GM23248 (cell line): ENCODE results near the gene UPB1. TPM values are rescaled to one million over a fixed set of nuclear protein-coding genes. Genes with fewer than 3 reads are reported as not detected.
"Not testable (repeated sequence)": the region's sequence is repeated elsewhere in the genome, so short reads cannot be mapped to it uniquely, and the experiment has no call there.

Source experiments
- DNase-seq: peaks from one replicate; pipeline ENCODE4 v3.0.0-alpha.2; 2015
- H2AFZ ChIP-seq: fragments of 200-600 bp; sonication (generic); 2 replicates; pipeline ENCODE4 v1.6.1; 2016; ENCODE audit warnings: antibody characterized with exemption
- H3F3A ChIP-seq: fragments of 200-600 bp; sonication (generic); 2 replicates; pipeline ENCODE4 v1.6.1; 2016; ENCODE audit warnings: mild to moderate bottlenecking, antibody characterized with exemption, mixed run types; ENCODE audit not compliant: insufficient read depth
- H3K27ac ChIP-seq: fragments of 200-600 bp; sonication (generic); 2 replicates; pipeline ENCODE4 v1.5.1; 2016; ENCODE audit warnings: mild to moderate bottlenecking
- H3K27me3 ChIP-seq: fragments of 200-600 bp; sonication (generic); replicated peaks from 2 replicates; pipeline ENCODE4 v1.6.1; 2016; ENCODE audit warnings: mild to moderate bottlenecking; ENCODE audit not compliant: insufficient read depth
- H3K36me3 ChIP-seq: fragments of 200-600 bp; sonication (generic); 2 replicates; pipeline ENCODE4 v1.6.1; 2016; ENCODE audit warnings: low read depth, mild to moderate bottlenecking
- H3K4me1 ChIP-seq: fragments of 200-600 bp; sonication (generic); 2 replicates; pipeline ENCODE4 v1.6.1; 2016; ENCODE audit warnings: mild to moderate bottlenecking; ENCODE audit not compliant: insufficient read depth
- H3K4me2 ChIP-seq: fragments of 200-600 bp; sonication (generic); one replicate; pipeline ENCODE4 v1.6.1; 2016; ENCODE audit warnings: mild to moderate bottlenecking; ENCODE audit not compliant: unreplicated experiment
- H3K4me3 ChIP-seq: fragments of 200-600 bp; sonication (generic); 2 replicates; pipeline ENCODE4 v1.5.1; 2016; ENCODE audit warnings: mild to moderate bottlenecking
- H3K79me2 ChIP-seq: fragments of 200-600 bp; sonication (generic); 2 replicates; pipeline ENCODE4 v1.6.1; 2016; ENCODE audit warnings: mild to moderate bottlenecking; ENCODE audit not compliant: insufficient read depth
- H3K9ac ChIP-seq: fragments of 200-600 bp; sonication (generic); 2 replicates; pipeline ENCODE4 v1.6.1; 2016; ENCODE audit warnings: mild to moderate bottlenecking
- H3K9me2 ChIP-seq: fragments of 200-600 bp; sonication (generic); 2 replicates; pipeline ENCODE4 v1.6.1; 2016; ENCODE audit warnings: mixed run types, mild to moderate bottlenecking, moderate library complexity; ENCODE audit not compliant: insufficient read depth
- H3K9me3 ChIP-seq: fragments of 200-600 bp; sonication (generic); one replicate; pipeline ENCODE4 v1.6.1; 2017; ENCODE audit warnings: low read depth
- H4K20me1 ChIP-seq: fragments of 200-600 bp; sonication (generic); 2 replicates; pipeline ENCODE4 v1.6.0; 2016; ENCODE audit not compliant: insufficient read depth
- EZH2 ChIP-seq: fragments of 200-600 bp; sonication (generic); IDR thresholded peaks from 2 replicates; pipeline ENCODE4 v1.6.1; 2018; ENCODE audit warnings: antibody characterized with exemption, mild to moderate bottlenecking; ENCODE audit not compliant: insufficient read depth, poor library complexity, severe bottlenecking
- EZH2phosphoT487 ChIP-seq: fragments of 200-600 bp; sonication (generic); IDR thresholded peaks from 2 replicates; pipeline ENCODE4 v1.6.1; 2018; ENCODE audit warnings: antibody characterized with exemption, moderate library complexity, mild to moderate bottlenecking, low read depth; ENCODE audit not compliant: insufficient read depth
- WGBS, 2 experiments: methylation state at CpG; one replicate each; pipeline ENCODE4 v1.1.6; 2015 to 2017; ENCODE audit warnings: low lambda C conversion rate in 2 of 2, low coverage in 1 of 2; ENCODE audit errors: missing lambda C conversion rate in 2 of 2; 5-methylcytosine and 5-hydroxymethylcytosine counted together
- in situ Hi-C: fragments of 300-500 bp; cut with MboI; formaldehyde crosslinking; loops from 2 replicates; pipeline ENCODE4 v1.15.0; 2020
- polyA plus RNA-seq: library from polyadenylated mRNA; unstranded; fragments of >200 nt; fragmentation: Nextera tagmentation; extraction: Ambion mirVana; gene quantifications from 2 replicates; pipeline ENCODE4 v1.2.1, GENCODE V29; 2016
- total RNA-seq: library from RNA; depleted of rRNA; stranded (reverse); fragments of >200 nt; shearing (Covaris generic); gene quantifications from 2 replicates; pipeline ENCODE4 v1.2.3, GENCODE V29; 2014

The UPB1 gene
- total and polyA plus RNA-seq, 2 experiments from 2014 or later, result not detected

DNA sequence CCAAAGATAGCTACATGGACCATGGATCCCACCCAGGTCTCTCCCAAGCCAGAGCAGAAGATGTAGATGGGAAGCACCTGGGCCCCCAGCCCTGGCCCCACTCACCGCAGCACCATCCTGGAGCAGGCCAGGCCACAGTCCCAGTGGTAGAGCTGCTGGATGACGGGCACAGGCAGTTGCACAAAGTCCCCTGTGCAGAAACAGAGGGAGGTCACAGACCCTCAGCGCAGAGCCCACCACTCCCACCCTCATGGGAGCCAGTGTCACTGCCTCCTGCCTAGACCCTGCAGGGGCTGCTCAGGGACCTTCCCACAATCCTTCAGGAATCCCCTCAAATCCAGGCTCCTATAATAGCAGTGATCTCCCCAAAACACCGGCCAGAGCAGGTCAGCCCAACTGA is 53.7 kb downstream of the UPB1 start:
- Histone ChIP-seq H4K20me1 (no peaks in the 10 kb centered on the region), H3K9me2 (no peaks in the 10 kb centered on the region)
- in situ Hi-C loops, result no loop called here

DNA sequence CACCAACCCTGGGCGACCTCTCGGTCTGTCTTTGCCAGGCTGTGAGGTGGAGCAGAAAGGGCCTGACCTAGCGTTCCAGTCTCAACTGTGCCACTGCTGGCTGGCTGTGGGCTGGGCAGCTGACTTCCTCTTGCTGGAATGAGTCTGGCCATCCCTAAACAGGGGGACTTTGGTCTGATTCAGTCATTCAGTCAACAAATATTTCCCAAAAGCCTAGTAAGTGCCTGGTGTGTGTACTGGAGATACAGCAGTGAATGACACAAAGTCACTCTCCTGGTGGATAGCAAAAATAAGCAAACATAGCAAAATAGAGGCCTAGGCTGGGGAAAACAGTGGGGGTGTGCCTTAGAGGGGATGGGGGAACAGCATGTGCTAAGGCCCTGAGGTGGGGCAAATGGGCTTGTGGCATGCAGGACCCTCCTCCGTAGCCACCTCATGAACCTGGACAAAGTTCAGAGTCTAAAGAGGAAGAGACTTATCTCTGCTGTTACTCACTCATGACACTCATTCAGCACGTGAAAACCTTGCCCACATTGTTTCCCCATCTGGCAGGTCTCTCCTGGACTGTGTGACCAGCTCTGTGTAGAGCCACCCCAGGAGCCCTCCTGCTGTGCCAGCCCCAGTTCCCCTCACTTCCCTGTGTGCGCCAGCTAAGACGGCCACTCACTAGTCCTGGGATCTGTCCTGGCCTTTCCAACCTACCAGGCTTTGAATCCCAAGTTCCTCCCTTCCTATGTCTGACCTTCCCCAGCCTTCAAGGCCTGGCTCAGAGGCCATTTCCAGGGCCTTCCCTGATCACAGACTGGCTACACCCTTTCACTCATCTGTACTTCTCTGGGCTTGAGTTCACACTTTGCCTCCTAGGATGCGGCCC is 55.1 kb downstream of the UPB1 start:
- Histone ChIP-seq H3K4me3 (no peak overlapping the region), H3K36me3 (0 out of 2 replicates have a peak, but pooled peaks cover 3% of the 10 kb centered on the region), H4K20me1 (no peaks in the 10 kb centered on the region), H3K27ac (no peak overlapping the region), H3K9me3 (no peaks in the 10 kb centered on the region), H3K4me2 (no peak overlapping the region), H3K4me1 (peaks cover 10% of the 10 kb centered on the region), H3K9me2 (no peaks in the 10 kb centered on the region), H3F3A (no peaks in the 10 kb centered on the region), H2AFZ (no peak overlapping the region), H3K9ac (no peak overlapping the region), H3K27me3 (no peaks in the 10 kb centered on the region), H3K79me2 (peaks cover 70% of the 10 kb centered on the region)
- TF ChIP-seq EZH2phosphoT487 (no peak), EZH2 (no peak)
- 81 to 83% methylated on average over 8 of the region's 8 CpGs for WGBS, 2 experiments
- in situ Hi-C loops, result no loop called here
- DNase-seq, result peak; percentile 36

More for the DNA sequence above, 53.7 kb downstream of the UPB1 start:
- 0 out of 2 replicates have a peak, but pooled peaks cover 3% of the 10 kb centered on the region for H3K36me3 ChIP-seq
- TF ChIP-seq EZH2, result no peak
- H3K79me2 ChIP-seq, result peaks cover 59% of the 10 kb centered on the region
- H3K4me2 ChIP-seq, result no peak overlapping the region
- H3K4me1 ChIP-seq, result peaks cover 9% of the 10 kb centered on the region
- H3F3A ChIP-seq, result no peaks in the 10 kb centered on the region
- no peaks in the 10 kb centered on the region for H3K9me3 ChIP-seq
- no peak overlapping the region for H3K9ac ChIP-seq
- no peak overlapping the region for H3K27ac ChIP-seq
- no peak overlapping the region for H2AFZ ChIP-seq
- H3K4me3 ChIP-seq, result no peak overlapping the region
- H3K27me3 ChIP-seq, result no peaks in the 10 kb centered on the region
- 88 to 92% methylated on average over 4 of the region's 4 CpGs for WGBS, 2 experiments
- DNase-seq, result no peak

DNA sequence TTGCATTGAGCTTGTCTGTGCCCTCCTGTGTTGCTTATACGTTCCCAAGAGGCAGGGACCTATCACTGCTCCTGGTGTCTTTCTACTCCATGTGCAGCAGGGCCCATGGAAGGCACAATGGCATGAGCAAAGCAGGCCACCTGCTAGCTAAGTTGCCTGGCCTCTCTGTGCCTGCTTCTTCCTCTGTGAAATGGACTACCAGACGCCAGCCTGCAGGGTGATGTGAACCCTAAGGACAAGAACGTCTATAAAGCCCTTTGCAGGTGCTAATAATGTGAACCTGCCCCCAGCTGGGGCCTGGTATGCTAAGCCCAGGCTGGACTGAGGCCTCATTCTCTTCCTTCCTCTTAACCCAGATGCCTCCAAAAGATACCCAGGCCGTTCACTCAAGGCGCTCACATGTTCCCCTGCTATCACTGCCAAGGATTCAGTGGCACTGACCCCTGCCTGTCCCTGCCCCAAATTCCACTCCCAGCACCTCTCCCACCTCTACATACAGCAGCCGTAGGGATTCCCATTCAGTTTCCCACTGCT is 55.8 kb downstream of the UPB1 start:
- TF ChIP-seq EZH2phosphoT487 (no peak), EZH2 (no peak)
- Histone ChIP-seq H3K36me3 (0 out of 2 replicates have a peak, but pooled peaks cover 3% of the 10 kb centered on the region), H3K4me2 (no peak overlapping the region), H3K79me2 (peaks cover 72% of the 10 kb centered on the region), H3K4me1 (peaks cover 10% of the 10 kb centered on the region), H3K27ac (no peak overlapping the region), H3K9ac (no peak overlapping the region), H3F3A (no peaks in the 10 kb centered on the region), H3K9me3 (no peaks in the 10 kb centered on the region), H2AFZ (no peak overlapping the region), H3K4me3 (no peak overlapping the region), H3K27me3 (no peaks in the 10 kb centered on the region), H4K20me1 (no peaks in the 10 kb centered on the region), H3K9me2 (no peaks in the 10 kb centered on the region)
- WGBS, 2 experiments, result 80 to 82% methylated on average over 6 of the region's 6 CpGs
- in situ Hi-C loops, result no loop called here
- no peak for DNase-seq

DNA sequence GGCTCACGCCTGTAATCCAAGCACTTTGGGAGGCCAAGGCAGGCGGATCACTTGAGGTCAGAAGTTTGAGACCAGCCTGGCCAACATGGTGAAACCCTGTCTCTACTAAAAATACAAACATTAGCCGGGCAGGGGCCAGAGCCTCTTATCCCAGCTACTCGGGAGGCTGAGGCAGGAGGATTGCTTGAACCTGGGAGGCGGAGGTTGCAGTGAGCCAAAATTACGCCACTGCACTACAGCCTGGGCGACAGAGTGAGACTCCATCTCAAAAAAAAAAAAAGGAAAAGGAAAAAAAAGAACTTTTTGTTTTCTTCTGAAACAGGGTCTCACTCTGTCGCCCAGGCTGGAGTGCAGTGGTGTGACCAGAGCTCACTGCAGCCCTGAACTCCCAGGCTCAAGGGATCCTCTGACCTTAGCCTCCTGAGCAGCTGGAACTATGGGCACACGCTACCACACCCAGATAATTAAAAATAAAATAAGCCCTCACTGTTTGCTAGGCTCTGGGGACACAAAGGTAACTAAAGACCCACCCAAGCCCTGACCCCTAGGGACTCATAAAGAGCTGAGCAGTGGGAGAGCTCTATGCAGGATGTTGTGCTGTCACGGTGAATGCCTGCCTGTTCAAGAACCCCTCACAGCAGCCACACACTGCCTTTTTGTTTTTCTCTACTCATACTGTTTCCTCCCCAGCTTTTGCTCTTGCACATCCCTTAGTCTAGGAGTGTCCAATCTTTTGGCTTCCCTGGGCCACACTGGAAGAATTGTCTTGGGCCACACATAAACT is 57.6 kb downstream of the UPB1 start:
- Histone ChIP-seq H3K27ac (peak overlapping the region; percentile 82), H3K79me2 (peaks cover 89% of the 10 kb centered on the region), H3K4me3 (peak overlapping the region; percentile 96; the same call in 1 of the 2 replicates), H3K4me1 (peaks cover 18% of the 10 kb centered on the region), H3K4me2 (peak overlapping the region; percentile 96), H3K9ac (peak overlapping the region; percentile 97)
- H3K36me3 ChIP-seq, DNase-seq, H3K9me3 ChIP-seq, H2AFZ ChIP-seq, in situ Hi-C loops, H3F3A ChIP-seq, H3K27me3 ChIP-seq, H4K20me1 ChIP-seq, H3K9me2 ChIP-seq: not testable (repeated sequence)
- WGBS, 2 experiments, result 82 to 85% methylated on average over 10 of the region's 10 CpGs
